Osteoblast (primary cell): ENCODE measurements around the gene ACAP2. TPM values are rescaled to one million over a fixed set of nuclear protein-coding genes. Genes with fewer than 3 reads are reported as not detected.

ENCODE experiments used
- DNase-seq: peaks from one replicate; pipeline ENCODE4 v3.0.0; 2011; ENCODE audit warnings: low spot score, mixed read lengths; ENCODE audit not compliant: insufficient read length; ENCODE audit errors: missing footprints
- H2AFZ ChIP-seq: 2 replicates; pipeline ENCODE4 v1.6.0; 2011; ENCODE audit warnings: mild to moderate bottlenecking, low read length
- H3K27ac ChIP-seq: 2 replicates; pipeline ENCODE4 v1.5.1; 2011; ENCODE audit warnings: mild to moderate bottlenecking, low read depth, low read length, moderate library complexity
- H3K27me3 ChIP-seq: 2 replicates; pipeline ENCODE4 v1.6.0; 2012; ENCODE audit warnings: mild to moderate bottlenecking, control low read depth, inconsistent platforms, low read length, moderate library complexity; ENCODE audit not compliant: insufficient read depth
- H3K36me3 ChIP-seq: 2 replicates; pipeline ENCODE4 v1.5.1; 2011; ENCODE audit warnings: mild to moderate bottlenecking, low read length, control low read depth, moderate library complexity; ENCODE audit not compliant: insufficient read depth
- H3K4me1 ChIP-seq: 2 replicates; pipeline ENCODE4 v1.5.1; 2011; ENCODE audit warnings: mild to moderate bottlenecking, low read length, control low read depth, moderate library complexity; ENCODE audit not compliant: insufficient read depth
- H3K4me2 ChIP-seq: 2 replicates; pipeline ENCODE4 v1.6.0; 2011; ENCODE audit warnings: mild to moderate bottlenecking, low read length; ENCODE audit not compliant: insufficient read depth
- H3K4me3 ChIP-seq: fragments of 200-600 bp; sonication (generic); 3 replicates; pipeline ENCODE4 v1.5.1; 2012; ENCODE audit warnings: mild to moderate bottlenecking, low read length, inconsistent platforms; ENCODE audit not compliant: insufficient read depth
- H3K79me2 ChIP-seq: 2 replicates; pipeline ENCODE4 v1.6.0; 2012; ENCODE audit warnings: mild to moderate bottlenecking, low read length, control low read depth, inconsistent platforms; ENCODE audit not compliant: insufficient read depth
- H3K9me3 ChIP-seq: 2 replicates; pipeline ENCODE4 v1.5.1; 2011; ENCODE audit warnings: low read depth, low read length, control low read depth
- H4K20me1 ChIP-seq: 2 replicates; pipeline ENCODE4 v1.6.0; 2012; ENCODE audit warnings: mild to moderate bottlenecking, low read length, control low read depth; ENCODE audit not compliant: insufficient read depth
- small RNA-seq: library from RNA; depleted of rRNA; stranded (forward); fragments of <200 nt; gene quantifications from one replicate; pipeline ENCODE3, GENCODE V24; 2012
- total RNA-seq: library from RNA; depleted of rRNA; stranded (reverse); fragments of >200 nt; gene quantifications from 2 replicates; pipeline ENCODE4 v1.2.3, GENCODE V29; 2012
- TF ChIP-seq, protein P1 (sequence below): IDR thresholded peaks from 2 replicates; pipeline ENCODE4 v1.5.1; 2011; ENCODE audit warnings: mild to moderate bottlenecking, low read depth, low read length, moderate library complexity; ENCODE audit errors: extremely low read depth

Gene ACAP2
- total RNA-seq, 1 donor, result 121 TPM

DNA sequence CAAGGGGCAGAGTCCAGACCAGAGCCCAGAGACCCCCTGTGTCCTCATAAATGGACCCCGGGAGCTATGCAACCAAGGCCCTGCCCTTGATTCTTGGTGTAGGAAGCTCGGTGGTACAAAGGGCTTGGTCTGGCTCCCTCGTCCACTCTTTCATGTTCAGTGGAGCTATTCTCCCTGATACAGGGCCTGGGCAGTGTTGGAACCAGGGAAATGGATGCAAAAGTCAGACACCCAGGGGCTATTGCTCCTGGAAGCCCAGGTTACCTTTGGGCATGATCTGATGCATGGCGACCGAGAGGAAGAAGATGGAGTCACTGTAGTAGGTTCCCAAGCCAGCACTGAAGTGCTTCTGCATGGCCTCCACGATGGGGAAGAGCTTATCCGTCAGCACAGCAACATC is 216.4 kb downstream of the ACAP2 start:
- H3K4me2 ChIP-seq, result no peak overlapping the region

DNA sequence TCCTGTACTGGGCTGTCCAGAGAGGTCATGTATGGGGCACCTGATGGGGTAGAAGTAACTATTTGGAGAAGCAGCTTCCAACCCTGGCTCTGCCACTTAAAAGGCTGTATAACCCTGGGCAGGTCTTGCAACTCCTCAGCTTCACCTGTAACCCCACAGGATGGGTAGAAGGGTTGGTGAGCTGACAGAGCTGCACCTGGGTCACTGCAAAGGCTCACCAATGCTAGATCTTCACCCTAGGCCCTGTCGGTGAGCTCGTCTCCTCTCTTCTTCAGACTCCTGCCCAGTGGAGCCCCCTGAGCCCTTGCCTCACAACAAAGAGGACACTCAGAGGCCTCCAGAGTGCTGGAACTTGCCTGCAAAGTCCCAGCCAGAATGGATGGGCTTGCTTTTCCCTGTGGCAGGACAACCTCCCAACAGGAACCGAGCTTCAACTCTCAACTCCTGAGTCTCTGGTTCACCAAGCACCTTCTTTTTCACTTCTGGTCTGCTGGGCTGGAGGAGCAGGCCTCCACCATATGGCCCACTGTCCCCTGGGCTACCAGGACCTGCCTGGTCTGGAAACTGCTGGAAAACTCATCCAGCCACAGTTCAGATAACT is 217.7 kb downstream of the ACAP2 start:
- no peak overlapping the region for H3K27ac ChIP-seq
- H3K27me3 ChIP-seq, result no peaks in the 10 kb centered on the region
- peaks cover 28% of the 10 kb centered on the region for H3K4me1 ChIP-seq
- no peak overlapping the region for H3K4me3 ChIP-seq
- no peaks in the 10 kb centered on the region for H4K20me1 ChIP-seq
- no peaks in the 10 kb centered on the region for H3K36me3 ChIP-seq
- DNase-seq, result no peak
- peaks cover 7% of the 10 kb centered on the region for H3K79me2 ChIP-seq
- H3K4me2 ChIP-seq, result no peak overlapping the region
- no peaks in the 10 kb centered on the region for H3K9me3 ChIP-seq
- TF ChIP-seq, protein P1, sequence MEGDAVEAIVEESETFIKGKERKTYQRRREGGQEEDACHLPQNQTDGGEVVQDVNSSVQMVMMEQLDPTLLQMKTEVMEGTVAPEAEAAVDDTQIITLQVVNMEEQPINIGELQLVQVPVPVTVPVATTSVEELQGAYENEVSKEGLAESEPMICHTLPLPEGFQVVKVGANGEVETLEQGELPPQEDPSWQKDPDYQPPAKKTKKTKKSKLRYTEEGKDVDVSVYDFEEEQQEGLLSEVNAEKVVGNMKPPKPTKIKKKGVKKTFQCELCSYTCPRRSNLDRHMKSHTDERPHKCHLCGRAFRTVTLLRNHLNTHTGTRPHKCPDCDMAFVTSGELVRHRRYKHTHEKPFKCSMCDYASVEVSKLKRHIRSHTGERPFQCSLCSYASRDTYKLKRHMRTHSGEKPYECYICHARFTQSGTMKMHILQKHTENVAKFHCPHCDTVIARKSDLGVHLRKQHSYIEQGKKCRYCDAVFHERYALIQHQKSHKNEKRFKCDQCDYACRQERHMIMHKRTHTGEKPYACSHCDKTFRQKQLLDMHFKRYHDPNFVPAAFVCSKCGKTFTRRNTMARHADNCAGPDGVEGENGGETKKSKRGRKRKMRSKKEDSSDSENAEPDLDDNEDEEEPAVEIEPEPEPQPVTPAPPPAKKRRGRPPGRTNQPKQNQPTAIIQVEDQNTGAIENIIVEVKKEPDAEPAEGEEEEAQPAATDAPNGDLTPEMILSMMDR, result no peak
- no peak overlapping the region for H2AFZ ChIP-seq

More for the DNA sequence above, 216.4 kb downstream of the ACAP2 start:
- Histone ChIP-seq H3K36me3 (no peaks in the 10 kb centered on the region), H3K79me2 (peaks cover 3% of the 10 kb centered on the region), H3K27ac (no peak overlapping the region), H3K4me3 (no peak overlapping the region), H3K27me3 (no peaks in the 10 kb centered on the region), H3K4me1 (peaks cover 24% of the 10 kb centered on the region), H4K20me1 (no peaks in the 10 kb centered on the region), H2AFZ (no peak overlapping the region), H3K9me3 (no peaks in the 10 kb centered on the region)
- TF ChIP-seq, protein P1, result no peak
- DNase-seq, result no peak

Small RNA genes within 50 kb of the gene (small RNA-seq; reads per million reads assigned to genes)
- gene RF00019, result not detected

Other genes with a start within 250 kb of the ACAP2 start
- 28.2 and 28.9 TPM in 2 replicates for gene XXYLT1, start 171.9 kb downstream of the ACAP2 start, total RNA-seq
- gene PPP1R2, start 100.3 kb upstream of the ACAP2 start, total RNA-seq, result 89.3 and 203 TPM in 2 replicates
- 0.88 and 1.4 TPM in 2 replicates for gene APOD, start 140.9 kb upstream of the ACAP2 start, total RNA-seq